Head of caudate nucleus (tissue), 42 donors: Measurements from ENCODE around the gene VILL.

Experiments
- DNase-seq, 42 donors: peaks; one replicate each; pipeline versions ENCODE4 v3.0.0 to v3.0.0-alpha.2; 2020 to 2021; ENCODE audit warnings: mixed read lengths in 7 of 42
- intact Hi-C: fragments of 100-400 bp; cut with DNase I; formaldehyde crosslinking; loops from one replicate; pipeline ENCODE4 v1.15.0; 2022

Gene VILL

GRCh38 chr3:37993820-37994638, 3.4 kb downstream of the VILL start:
- DNase-seq, result peak; percentile 31 to 88 (median 74)
- intact Hi-C loops, result no loop called here

GRCh38 chr3:37994639-37994972, 4.0 kb downstream of the VILL start:
- intact Hi-C loops, result no loop called here
- no peak for DNase-seq

- DNase-seq, result peak in 3 of 42 donors; percentile 4 to 13 (median 5)
- intact Hi-C loops, result no loop called here
These were observed 5.4 kb downstream of the VILL start for GRCh38 chr3:37995652-37996641.

GRCh38 chr3:37996785-37997301, 6.3 kb downstream of the VILL start:
- peak in 41 of 42 donors; percentile 25 to 86 (median 68) for DNase-seq

GRCh38 chr3:37997342-37997741, 6.8 kb downstream of the VILL start:
- peak in 2 of 42 donors; percentile 6 to 33 for DNase-seq

More at GRCh38 chr3:37996785-37997301, 6.3 kb downstream of the VILL start:
- intact Hi-C loops, result no loop called here

GRCh38 chr3:37997791-37998370, 7.3 kb downstream of the VILL start:
- intact Hi-C loops, result no loop called here
- peak in 1 of 42 donors; percentile 6 for DNase-seq

More at GRCh38 chr3:37997342-37997741, 6.8 kb downstream of the VILL start:
- intact Hi-C loops, result no loop called here

GRCh38 chr3:37999836-38000235, 9.2 kb downstream of the VILL start:
- intact Hi-C loops, result loop anchor here (10.0 kb wide), 1 partner anchor 485 kb away; no protein-coding TSS in a partner anchor

GRCh38 chr3:38000242-38000916, 9.8 kb downstream of the VILL start:
- intact Hi-C loops, result loop anchor here (10.0 kb wide), 1 partner anchor 484 kb away; no protein-coding TSS in a partner anchor
- DNase-seq, result peak in 1 of 42 donors; percentile 7

More at GRCh38 chr3:37999836-38000235, 9.2 kb downstream of the VILL start:
- peak in 2 of 42 donors; percentile 3 for DNase-seq

GRCh38 chr3:38000965-38001455, 10.4 kb downstream of the VILL start:
- intact Hi-C loops, result loop anchor here (10.0 kb wide), 1 partner anchor 484 kb away; no protein-coding TSS in a partner anchor
- DNase-seq, result peak in 5 of 42 donors; percentile 21 to 60 (median 38)

- intact Hi-C loops, result loop anchor here (10.0 kb wide), 1 partner anchor 483 kb away; no protein-coding TSS in a partner anchor
- peak in 2 of 42 donors; percentile 4 to 13 for DNase-seq
These were observed 11.0 kb downstream of the VILL start for GRCh38 chr3:38001456-38002081.

- intact Hi-C loops, result loop anchor here (10.0 kb wide), 1 partner anchor 482 kb away; no protein-coding TSS in a partner anchor
These were observed 11.8 kb downstream of the VILL start for GRCh38 chr3:38002291-38002876.

GRCh38 chr3:38002940-38003339, 12.4 kb downstream of the VILL start:
- no peak for DNase-seq
- intact Hi-C loops, result loop anchor here (10.0 kb wide), 1 partner anchor 482 kb away; no protein-coding TSS in a partner anchor

More at GRCh38 chr3:38002291-38002876, 11.8 kb downstream of the VILL start:
- peak in 2 of 42 donors; percentile 0 to 5 for DNase-seq

- peak; percentile 74 to 94 (median 83) for DNase-seq
- intact Hi-C loops, result loop anchor here (10.0 kb wide), 1 partner anchor 481 kb away; no protein-coding TSS in a partner anchor
These were observed 12.8 kb downstream of the VILL start for GRCh38 chr3:38003371-38003816.

- peak in 3 of 42 donors; percentile 10 to 51 (median 44) for DNase-seq
- intact Hi-C loops, result loop anchor here (10.0 kb wide), 1 partner anchor 481 kb away; no protein-coding TSS in a partner anchor
These were observed 13.3 kb downstream of the VILL start for GRCh38 chr3:38003817-38004414.

- intact Hi-C loops, result loop anchor here (10.0 kb wide), 1 partner anchor 480 kb away; no protein-coding TSS in a partner anchor
- peak; percentile 63 to 96 (median 86) for DNase-seq
These were observed 14.0 kb downstream of the VILL start for GRCh38 chr3:38004415-38005075.
